H1 (cell line): Measurements from ENCODE around the gene FSIP1. TPM values are rescaled to one million over a fixed set of nuclear protein-coding genes. Genes with fewer than 3 reads are reported as not detected.

Experiments used
- CTCF ChIA-PET: fragments of 300-600 bp; sonication (Branson Sonifier 250); formaldehyde crosslinking; loops from one replicate; lab custom pipeline; 2021; ENCODE audit not compliant: partially characterized antibody; lab: Charles Lee
- POLR2A ChIA-PET: fragments of 300-600 bp; sonication (Branson Sonifier 250); formaldehyde crosslinking; loops from one replicate; lab custom pipeline; 2021; ENCODE audit warnings: inconsistent platforms; ENCODE audit not compliant: partially characterized antibody; lab: Charles Lee
- DNase-seq, 2 experiments: peaks; one replicate each; pipeline versions ENCODE4 v3.0.0 to v3.0.0-alpha.2; 2010 to 2022; ENCODE audit warnings: low spot score in 2 of 2, low read depth in 1 of 2, mixed read lengths in 1 of 2
- FAIRE-seq: peaks from 2 replicates; lab custom pipeline; 2011; peaks lifted over from hg19 to GRCh38; lab: Jason Lieb, UNC
- H2AFZ ChIP-seq: 2 replicates; pipeline ENCODE4 v1.8.1; 2012; ENCODE audit warnings: low read length, inconsistent platforms
- H2AK5ac ChIP-seq: 2 replicates; pipeline ENCODE4 v1.6.1; 2013; ENCODE audit warnings: low read depth, low read length
- H2BK120ac ChIP-seq: replicated peaks from 2 replicates; pipeline ENCODE3; 2013; ENCODE audit warnings: low read depth, low read length, inconsistent platforms
- H2BK12ac ChIP-seq: 2 replicates; pipeline ENCODE4 v1.6.1; 2013; ENCODE audit warnings: low read depth, low read length
- H2BK15ac ChIP-seq: 2 replicates; pipeline ENCODE4 v1.6.1; 2013; ENCODE audit warnings: low read length
- H2BK20ac ChIP-seq: 2 replicates; pipeline ENCODE4 v1.6.1; 2013; ENCODE audit warnings: low read length
- H2BK5ac ChIP-seq: 2 replicates; pipeline ENCODE4 v1.6.1; 2013; ENCODE audit warnings: low read depth, low read length
- H3K14ac ChIP-seq: 2 replicates; pipeline ENCODE4 v1.6.1; 2013; ENCODE audit warnings: inconsistent platforms; ENCODE audit not compliant: insufficient read length
- H3K18ac ChIP-seq: 2 replicates; pipeline ENCODE4 v1.6.1; 2013; ENCODE audit warnings: low read length; ENCODE audit errors: extremely low read depth
- H3K23ac ChIP-seq: 2 replicates; pipeline ENCODE4 v1.6.1; 2013; ENCODE audit warnings: inconsistent platforms; ENCODE audit not compliant: insufficient read length
- H3K23me2 ChIP-seq: 2 replicates; pipeline ENCODE4 v1.6.1; 2013; ENCODE audit warnings: low read depth, low read length
- H3K27ac ChIP-seq: 2 replicates; pipeline ENCODE4 v1.6.1; 2011; ENCODE audit warnings: low read depth, low read length, inconsistent platforms
- H3K27me3 ChIP-seq, 4 experiments: replicated peaks in 1 of 4; 1 replicate in 1 of 4; 2 replicates in 3 of 4; pipeline versions ENCODE4 v1.6.1 to v1.8.1; 2011 to 2013; ENCODE audit warnings: low read length in 3 of 4, mild to moderate bottlenecking in 3 of 4, inconsistent platforms in 2 of 4, mixed read lengths in 2 of 4, moderate library complexity in 1 of 4; ENCODE audit not compliant: control insufficient read depth in 3 of 4, insufficient read depth in 3 of 4; ENCODE audit errors: extremely low read depth in 1 of 4
- H3K36me3 ChIP-seq, 4 experiments: 2 replicates each; pipeline versions ENCODE4 v1.6.1 to v1.8.1; 2011 to 2013; ENCODE audit warnings: mild to moderate bottlenecking in 4 of 4, low read length in 3 of 4, moderate library complexity in 2 of 4, control low read depth in 1 of 4, inconsistent platforms in 1 of 4; ENCODE audit not compliant: insufficient read depth in 4 of 4, control insufficient read depth in 2 of 4
- H3K4ac ChIP-seq: replicated peaks from 2 replicates; pipeline ENCODE3; 2013; ENCODE audit warnings: low read length, low read depth, mixed read lengths, inconsistent platforms; ENCODE audit not compliant: insufficient read length
- H3K4me1 ChIP-seq, 4 experiments: replicated peaks in 1 of 4; 1 replicate in 1 of 4; 2 replicates in 3 of 4; pipeline versions ENCODE4 v1.6.1 to v1.8.1; 2011 to 2013; ENCODE audit warnings: low read length in 3 of 4, inconsistent platforms in 2 of 4, mixed read lengths in 1 of 4; ENCODE audit not compliant: insufficient read depth in 4 of 4, control insufficient read depth in 3 of 4
- H3K4me2 ChIP-seq, 2 experiments: 2 replicates each; pipeline versions ENCODE4 v1.6.1 to v1.8.1; 2011 to 2013; ENCODE audit warnings: low read depth in 2 of 2, low read length in 2 of 2, control low read depth in 1 of 2, inconsistent platforms in 1 of 2, mild to moderate bottlenecking in 1 of 2; ENCODE audit not compliant: insufficient read depth in 1 of 2
- H3K4me3 ChIP-seq, 4 experiments: fragments of 200-600, 300-600 bp in 1 of 4; sonication (generic), shearing (Covaris generic), sonication (Bioruptor Twin) in 1 of 4; 2 replicates each; pipeline versions ENCODE4 v1.5.1 to v1.8.1; 2011 to 2016; ENCODE audit warnings: low read length in 4 of 4, low read depth in 3 of 4, control low read depth in 2 of 4, inconsistent platforms in 2 of 4, mild to moderate bottlenecking in 2 of 4, mixed read lengths in 1 of 4, moderate library complexity in 1 of 4; ENCODE audit not compliant: insufficient read depth in 2 of 4; ENCODE audit errors: extremely low read depth in 1 of 4
- H3K56ac ChIP-seq: replicated peaks from 2 replicates; pipeline ENCODE3; 2013; ENCODE audit warnings: low read depth, mild to moderate bottlenecking, mixed read lengths, low read length, inconsistent platforms; ENCODE audit not compliant: insufficient read length
- H3K79me1 ChIP-seq: 2 replicates; pipeline ENCODE4 v1.6.1; 2013; ENCODE audit warnings: low read depth, low read length, control low read depth
- H3K79me2 ChIP-seq, 2 experiments: 2 replicates each; pipeline versions ENCODE4 v1.6.1 to v1.8.1; 2012 to 2013; ENCODE audit warnings: low read length in 2 of 2, mild to moderate bottlenecking in 2 of 2, inconsistent platforms in 1 of 2; ENCODE audit not compliant: insufficient read depth in 2 of 2, control insufficient read depth in 1 of 2
- H3K9ac ChIP-seq, 4 experiments: replicated peaks in 1 of 4; 1 replicate in 1 of 4; 2 replicates in 3 of 4; pipeline versions ENCODE4 v1.6.1 to v1.8.1; 2011 to 2013; ENCODE audit warnings: low read depth in 3 of 4, low read length in 3 of 4, control low read depth in 2 of 4, mild to moderate bottlenecking in 2 of 4, moderate library complexity in 2 of 4, inconsistent platforms in 1 of 4; ENCODE audit errors: extremely low read depth in 1 of 4
- H3K9me3 ChIP-seq, 2 experiments: 2 replicates each; pipeline versions ENCODE4 v1.6.1 to v1.8.1; 2012 to 2013; ENCODE audit warnings: mild to moderate bottlenecking in 2 of 2, moderate library complexity in 2 of 2, control low read depth in 1 of 2, inconsistent platforms in 1 of 2, low read depth in 1 of 2, low read length in 1 of 2, mixed read lengths in 1 of 2; ENCODE audit not compliant: insufficient read depth in 2 of 2
- H4K20me1 ChIP-seq, 2 experiments: replicated peaks in 1 of 2; 2 replicates each; pipeline versions ENCODE3 to v1.8.1; 2011 to 2013; ENCODE audit warnings: inconsistent platforms in 2 of 2, low read length in 2 of 2, mild to moderate bottlenecking in 1 of 2; ENCODE audit not compliant: insufficient read depth in 2 of 2, control insufficient read depth in 1 of 2
- H4K5ac ChIP-seq: 2 replicates; pipeline ENCODE4 v1.6.1; 2013; ENCODE audit warnings: low read length, low read depth, mixed read lengths, inconsistent platforms; ENCODE audit not compliant: insufficient read length
- H4K8ac ChIP-seq: 2 replicates; pipeline ENCODE4 v1.8.0; 2013; ENCODE audit warnings: mild to moderate bottlenecking, moderate library complexity, low read length, inconsistent platforms; ENCODE audit not compliant: insufficient read depth; ENCODE audit errors: extremely low read depth
- H4K91ac ChIP-seq: replicated peaks from 2 replicates; pipeline ENCODE3; 2013; ENCODE audit warnings: low read length, mixed read lengths, inconsistent platforms; ENCODE audit not compliant: insufficient read length
- CEBPB ChIP-seq: IDR thresholded peaks from 2 replicates; pipeline ENCODE4 v1.6.1; 2012; ENCODE audit warnings: low read depth, low read length
- EZH2 ChIP-seq: fragments of 200-600 bp; sonication (generic); IDR thresholded peaks from 2 replicates; pipeline ENCODE4 v1.7.1; 2012; ENCODE audit warnings: low read depth, mild to moderate bottlenecking, moderate library complexity, low read length, inconsistent platforms; ENCODE audit not compliant: severe bottlenecking
- HDAC2 ChIP-seq, 2 experiments: fragments of 300-600 bp in 1 of 2; sonication (generic) in 1 of 2; IDR thresholded peaks; 2 replicates each; pipeline ENCODE4 v1.6.1; 2011 to 2012; ENCODE audit warnings: low read depth in 2 of 2, low read length in 2 of 2, mild to moderate bottlenecking in 2 of 2, moderate library complexity in 2 of 2, borderline replicate concordance in 1 of 2, inconsistent platforms in 1 of 2
- KDM4A ChIP-seq: IDR thresholded peaks from one replicate; pipeline ENCODE4 v1.7.1; 2012; ENCODE audit warnings: low read depth, mild to moderate bottlenecking, moderate library complexity, low read length, inconsistent platforms; ENCODE audit not compliant: severe bottlenecking
- RFX5 ChIP-seq: IDR thresholded peaks from 2 replicates; pipeline ENCODE4 v1.6.1; 2011; ENCODE audit warnings: low read depth, low read length, improper control_type of control experiment, borderline replicate concordance
- WGBS, 2 experiments: shearing (Covaris generic) in 1 of 2; methylation state at CpG; one replicate each; pipeline versions ENCODE4 v1.1.6 to v1.1.7; 2013 to 2015; ENCODE audit warnings: low lambda C conversion rate in 2 of 2, mixed read lengths in 2 of 2, inconsistent platforms in 1 of 2, low coverage in 1 of 2, missing lambda C conversion rate in 1 of 2; ENCODE audit not compliant: insufficient replicate concordance in 2 of 2, insufficient coverage in 1 of 2, insufficient read length in 1 of 2; ENCODE audit errors: extremely low coverage in 1 of 2, missing lambda C conversion rate in 1 of 2; 5-methylcytosine and 5-hydroxymethylcytosine counted together
- polyA plus RNA-seq, 7 experiments: library from polyadenylated mRNA; depleted of rRNA in 3 of 7; stranded (reverse) in 5 of 7; unstranded in 2 of 7; fragments of >200 nt in 5 of 7; fragments of 200-250 nt in 2 of 7; gene quantifications; 1 replicate in 5 of 7; 2 replicates in 1 of 7; 4 replicates in 1 of 7; pipeline versions ENCODE4 v1.2.1 to v1.2.3, GENCODE V29; 2011 to 2013; ENCODE audit warnings: missing spikeins in 2 of 7, mixed read lengths in 2 of 7
- total RNA-seq: library from RNA; stranded (reverse); fragmentation: NEBNext Ultra II Directional; extraction: Animal tissue kit (Norgen Biotek cat#: 25700); gene quantifications from 2 replicates; pipeline ENCODE4 v1.2.1, GENCODE V29; 2021

FSIP1 gene
- total and polyA plus RNA-seq, 2 of the 8 experiments (the other 6 are each of a cell fraction or from before 2014, with no cell fraction given), result 0.18 to 1.3 TPM

- Histone ChIP-seq H4K20me1 (no peaks in the 10 kb centered on the region), H3K4me3 (no peak overlapping the region), H3K4me1 (peaks cover 0 to 2% (median 0%) of the 10 kb centered on the region in 4 experiments; a peak in 2 of 7 replicates), H3K9ac (no peak overlapping the region), H4K91ac (no peak overlapping the region), H4K5ac (no peak overlapping the region), H4K8ac (no peak overlapping the region), H3K27ac (no peak overlapping the region), H3K79me2 (no peaks in the 10 kb centered on the region), H2BK15ac (no peak overlapping the region), H2BK5ac (no peak overlapping the region), H3K9me3 (no peaks in the 10 kb centered on the region), H3K79me1 (no peaks in the 10 kb centered on the region), H3K23ac (no peak overlapping the region), H2AFZ (no peak overlapping the region), H3K27me3 (no peaks in the 10 kb centered on the region), H3K36me3 (no peaks in the 10 kb centered on the region), H3K14ac (no peak overlapping the region), H3K56ac (no peak overlapping the region), H3K18ac (no peak overlapping the region), H3K23me2 (no peaks in the 10 kb centered on the region), H2BK120ac (no peak overlapping the region), H3K4me2 (no peak overlapping the region), H2BK12ac (no peak overlapping the region)
- FAIRE-seq, result no peak
- 90% methylated on average over 3 of the region's 3 CpGs; no CpG with 5 or more reads in 1 of the 2 experiments for WGBS, 2 experiments
- CTCF ChIA-PET, result interaction anchor here (1.8 kb wide), 1 partner anchor 14 kb away, joined by 11 read pairs; no protein-coding TSS in a partner anchor
- no peak for DNase-seq
- TF ChIP-seq HDAC2 (IDR thresholded peaks at IDR 0.05; ENCODE audit: borderline replicate concordance in 1 of 2, low read depth in 2 of 2, low read length in 2 of 2) (no peak), CEBPB (no peak), RFX5 (no peak), EZH2 (no peak), KDM4A (no peak)
- TF ChIP-seq, all 59 proteins: peak for 0
- Histone ChIP-seq H2BK20ac (no peak overlapping the region), H2AK5ac (no peak overlapping the region), H3K4ac (no peak overlapping the region)
- POLR2A ChIA-PET, result interaction anchor here (1.6 kb wide), 1 partner anchor 92 kb away, joined by 3 read pairs; the partner anchor contains the start of gene THBS1
Observed at GRCh38 chr15:39672666-39673065, 110.0 kb downstream of the FSIP1 start.
